22Rv1 (cell line): ENCODE data around the gene F10.

Experiments
- CTCF ChIP-seq: fragments of 450-650 bp; IDR thresholded peaks from 2 replicates; pipeline ENCODE4 v1.5.1; 2017; ENCODE audit warnings: mild to moderate bottlenecking
- ZFX ChIP-seq: fragments of 450-650 bp; IDR thresholded peaks from 2 replicates; pipeline ENCODE4 v1.6.1; 2017; ENCODE audit warnings: antibody characterized with exemption, borderline replicate concordance

DNA sequence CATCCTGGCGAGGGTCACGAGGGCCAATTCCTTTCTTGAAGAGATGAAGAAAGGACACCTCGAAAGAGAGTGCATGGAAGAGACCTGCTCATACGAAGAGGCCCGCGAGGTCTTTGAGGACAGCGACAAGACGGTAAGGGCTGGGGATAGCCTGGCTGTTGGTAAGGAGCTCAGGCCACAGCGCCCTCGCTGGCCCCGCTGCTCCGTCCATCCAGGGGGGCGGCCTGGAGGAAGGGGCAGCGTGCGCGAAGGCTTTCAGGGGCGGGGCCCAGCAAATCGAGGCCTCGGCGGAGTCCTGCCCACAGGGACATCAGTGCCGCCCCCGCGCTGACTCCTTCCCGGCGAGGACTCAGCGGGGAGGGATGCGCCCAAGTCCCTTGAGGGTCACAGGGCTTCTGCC lies 6.9 kb downstream of the F10 start:
- TF ChIP-seq CTCF (no peak), ZFX (no peak)
